H1 (cell line): Measurements from ENCODE around the gene WBP1L. TPM values are rescaled to one million over a fixed set of nuclear protein-coding genes. Genes with fewer than 3 reads are reported as not detected.

Experiments used
- ASH2L ChIP-seq: fragments of 200-600, 300-600 bp; sonication (generic); IDR thresholded peaks from one replicate; pipeline ENCODE4 v1.7.1; 2017; ENCODE audit warnings: low read length
- CBX8 ChIP-seq: fragments of 300-800, 300-1000 bp; sonication (generic); IDR thresholded peaks from 2 replicates; pipeline ENCODE4 v1.7.1; 2016; ENCODE audit warnings: low read depth, low read length, borderline replicate concordance
- CHD1 ChIP-seq: IDR thresholded peaks from 2 replicates; pipeline ENCODE4 v1.6.1; 2012; ENCODE audit warnings: low read depth, low read length, improper control_type of control experiment
- CHD2 ChIP-seq: IDR thresholded peaks from 2 replicates; pipeline ENCODE4 v1.6.1; 2012; ENCODE audit warnings: low read length, improper control_type of control experiment
- EGR1 ChIP-seq: IDR thresholded peaks from 2 replicates; pipeline ENCODE4 v1.6.1; 2011; ENCODE audit warnings: low read depth, low read length, borderline replicate concordance
- POLR2AphosphoS5 ChIP-seq: IDR thresholded peaks from 2 replicates; pipeline ENCODE4 v1.6.1; 2011; ENCODE audit warnings: low read depth, low read length
- RBBP5 ChIP-seq: IDR thresholded peaks from 2 replicates; pipeline ENCODE4 v1.7.1; 2012; ENCODE audit warnings: low read depth, mild to moderate bottlenecking, inconsistent platforms, low read length, moderate library complexity, borderline replicate concordance
- RNF2 ChIP-seq: fragments of 200-900, 300-1000 bp; sonication (generic); IDR thresholded peaks from 2 replicates; pipeline ENCODE4 v1.7.1; 2016; ENCODE audit warnings: borderline replicate concordance, low read depth, mild to moderate bottlenecking, antibody characterized with exemption, low read length; ENCODE audit not compliant: poor library complexity, severe bottlenecking; ENCODE audit errors: missing control alignments
- SIN3A ChIP-seq, 2 experiments: IDR thresholded peaks in 1 of 2; conservative IDR thresholded peaks in 1 of 2; 2 replicates each; pipeline ENCODE4 v1.6.1; 2011 to 2012; ENCODE audit warnings: low read length in 2 of 2, improper control_type of control experiment in 1 of 2, low read depth in 1 of 2, mild to moderate bottlenecking in 1 of 2
- TAF1 ChIP-seq: IDR thresholded peaks from 2 replicates; pipeline ENCODE4 v1.6.1; 2011; ENCODE audit warnings: mild to moderate bottlenecking, low read depth, low read length
- TBP ChIP-seq: IDR thresholded peaks from 2 replicates; pipeline ENCODE4 v1.6.1; 2011; ENCODE audit warnings: low read depth, low read length, improper control_type of control experiment
- polyA plus RNA-seq, 7 experiments: library from polyadenylated mRNA; depleted of rRNA in 3 of 7; stranded (reverse) in 5 of 7; unstranded in 2 of 7; fragments of >200 nt in 5 of 7; fragments of 200-250 nt in 2 of 7; gene quantifications; 1 replicate in 5 of 7; 2 replicates in 1 of 7; 4 replicates in 1 of 7; pipeline versions ENCODE4 v1.2.1 to v1.2.3, GENCODE V29; 2011 to 2013; ENCODE audit warnings: missing spikeins in 2 of 7, mixed read lengths in 2 of 7
- total RNA-seq: library from RNA; stranded (reverse); fragmentation: NEBNext Ultra II Directional; extraction: Animal tissue kit (Norgen Biotek cat#: 25700); gene quantifications from 2 replicates; pipeline ENCODE4 v1.2.1, GENCODE V29; 2021
- TF ChIP-seq, protein P1 (sequence below): IDR thresholded peaks from 2 replicates; pipeline ENCODE4 v1.6.1; 2012; ENCODE audit warnings: low read length, inconsistent platforms
- TF ChIP-seq, protein P2 (sequence below): IDR thresholded peaks from 2 replicates; pipeline ENCODE4 v1.6.1; 2012; ENCODE audit warnings: inconsistent platforms
- TF ChIP-seq, protein P3 (sequence below): IDR thresholded peaks from 2 replicates; pipeline ENCODE4 v1.6.1; 2011; ENCODE audit warnings: low read length, improper control_type of control experiment

Gene WBP1L
- total and polyA plus RNA-seq, 2 of the 8 experiments (the other 6 are each of a cell fraction or from before 2014, with no cell fraction given), result 26.6 to 29.9 TPM

DNA sequence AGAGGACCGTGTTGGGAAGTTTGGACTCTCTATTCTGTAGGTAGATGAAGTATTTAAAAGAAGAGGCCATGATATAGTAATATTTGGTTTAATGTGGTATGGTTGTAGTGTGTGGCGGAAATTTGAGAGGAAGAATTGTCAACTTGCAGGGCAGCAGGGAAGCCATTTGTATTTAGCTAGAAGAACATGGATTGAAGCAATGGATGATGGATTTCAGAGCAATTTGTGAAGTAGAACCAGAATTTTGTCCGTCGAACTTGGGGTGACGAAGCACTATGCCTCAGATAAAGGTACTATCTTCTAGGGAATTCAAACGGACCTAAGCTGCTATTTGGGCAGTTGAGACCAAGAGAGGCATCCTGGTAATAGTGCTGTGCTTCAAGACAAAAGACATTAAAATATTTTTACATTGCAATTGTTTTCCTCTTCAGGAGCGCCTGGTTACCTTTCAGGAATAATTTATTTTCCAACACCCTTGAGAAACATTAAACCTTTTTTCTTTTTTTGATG lies 615 bp upstream of the WBP1L start (continued):
- TF ChIP-seq CHD2 (no peak), RBBP5 (no peak), SIN3A (conservative IDR thresholded peaks at IDR 0.05 in 1 of 2, IDR thresholded peaks at IDR 0.05 in 1 of 2; ENCODE audit: low read depth in 1 of 2, low read length in 2 of 2) (no peak), EGR1 (no peak), CHD1 (no peak), TBP (no peak), POLR2AphosphoS5 (no peak), ASH2L (no peak), TAF1 (0 out of 2 replicates have a peak, but pooled peaks have one; percentile 13), RNF2 (no peak), CBX8 (no peak)
- TF ChIP-seq, protein P1, sequence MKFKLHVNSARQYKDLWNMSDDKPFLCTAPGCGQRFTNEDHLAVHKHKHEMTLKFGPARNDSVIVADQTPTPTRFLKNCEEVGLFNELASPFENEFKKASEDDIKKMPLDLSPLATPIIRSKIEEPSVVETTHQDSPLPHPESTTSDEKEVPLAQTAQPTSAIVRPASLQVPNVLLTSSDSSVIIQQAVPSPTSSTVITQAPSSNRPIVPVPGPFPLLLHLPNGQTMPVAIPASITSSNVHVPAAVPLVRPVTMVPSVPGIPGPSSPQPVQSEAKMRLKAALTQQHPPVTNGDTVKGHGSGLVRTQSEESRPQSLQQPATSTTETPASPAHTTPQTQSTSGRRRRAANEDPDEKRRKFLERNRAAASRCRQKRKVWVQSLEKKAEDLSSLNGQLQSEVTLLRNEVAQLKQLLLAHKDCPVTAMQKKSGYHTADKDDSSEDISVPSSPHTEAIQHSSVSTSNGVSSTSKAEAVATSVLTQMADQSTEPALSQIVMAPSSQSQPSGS, result peak; percentile 12; the same call in 1 of the 2 replicates
- TF ChIP-seq, protein P2, sequence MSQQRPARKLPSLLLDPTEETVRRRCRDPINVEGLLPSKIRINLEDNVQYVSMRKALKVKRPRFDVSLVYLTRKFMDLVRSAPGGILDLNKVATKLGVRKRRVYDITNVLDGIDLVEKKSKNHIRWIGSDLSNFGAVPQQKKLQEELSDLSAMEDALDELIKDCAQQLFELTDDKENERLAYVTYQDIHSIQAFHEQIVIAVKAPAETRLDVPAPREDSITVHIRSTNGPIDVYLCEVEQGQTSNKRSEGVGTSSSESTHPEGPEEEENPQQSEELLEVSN, result no peak
- TF ChIP-seq, protein P3, sequence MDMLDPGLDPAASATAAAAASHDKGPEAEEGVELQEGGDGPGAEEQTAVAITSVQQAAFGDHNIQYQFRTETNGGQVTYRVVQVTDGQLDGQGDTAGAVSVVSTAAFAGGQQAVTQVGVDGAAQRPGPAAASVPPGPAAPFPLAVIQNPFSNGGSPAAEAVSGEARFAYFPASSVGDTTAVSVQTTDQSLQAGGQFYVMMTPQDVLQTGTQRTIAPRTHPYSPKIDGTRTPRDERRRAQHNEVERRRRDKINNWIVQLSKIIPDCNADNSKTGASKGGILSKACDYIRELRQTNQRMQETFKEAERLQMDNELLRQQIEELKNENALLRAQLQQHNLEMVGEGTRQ, result no peak
